GM23248 (cell line): ENCODE results near the gene KDM2A. TPM values are rescaled to one million over a fixed set of nuclear protein-coding genes. Genes with fewer than 3 reads are reported as not detected.

ENCODE experiments used
- DNase-seq: peaks from one replicate; pipeline ENCODE4 v3.0.0-alpha.2; 2015
- H2AFZ ChIP-seq: fragments of 200-600 bp; sonication (generic); 2 replicates; pipeline ENCODE4 v1.6.1; 2016; ENCODE audit warnings: antibody characterized with exemption
- H3F3A ChIP-seq: fragments of 200-600 bp; sonication (generic); 2 replicates; pipeline ENCODE4 v1.6.1; 2016; ENCODE audit warnings: mild to moderate bottlenecking, antibody characterized with exemption, mixed run types; ENCODE audit not compliant: insufficient read depth
- H3K27ac ChIP-seq: fragments of 200-600 bp; sonication (generic); 2 replicates; pipeline ENCODE4 v1.5.1; 2016; ENCODE audit warnings: mild to moderate bottlenecking
- H3K27me3 ChIP-seq: fragments of 200-600 bp; sonication (generic); replicated peaks from 2 replicates; pipeline ENCODE4 v1.6.1; 2016; ENCODE audit warnings: mild to moderate bottlenecking; ENCODE audit not compliant: insufficient read depth
- H3K36me3 ChIP-seq: fragments of 200-600 bp; sonication (generic); 2 replicates; pipeline ENCODE4 v1.6.1; 2016; ENCODE audit warnings: low read depth, mild to moderate bottlenecking
- H3K4me1 ChIP-seq: fragments of 200-600 bp; sonication (generic); 2 replicates; pipeline ENCODE4 v1.6.1; 2016; ENCODE audit warnings: mild to moderate bottlenecking; ENCODE audit not compliant: insufficient read depth
- H3K4me2 ChIP-seq: fragments of 200-600 bp; sonication (generic); one replicate; pipeline ENCODE4 v1.6.1; 2016; ENCODE audit warnings: mild to moderate bottlenecking; ENCODE audit not compliant: unreplicated experiment
- H3K4me3 ChIP-seq: fragments of 200-600 bp; sonication (generic); 2 replicates; pipeline ENCODE4 v1.5.1; 2016; ENCODE audit warnings: mild to moderate bottlenecking
- H3K79me2 ChIP-seq: fragments of 200-600 bp; sonication (generic); 2 replicates; pipeline ENCODE4 v1.6.1; 2016; ENCODE audit warnings: mild to moderate bottlenecking; ENCODE audit not compliant: insufficient read depth
- H3K9ac ChIP-seq: fragments of 200-600 bp; sonication (generic); 2 replicates; pipeline ENCODE4 v1.6.1; 2016; ENCODE audit warnings: mild to moderate bottlenecking
- H3K9me2 ChIP-seq: fragments of 200-600 bp; sonication (generic); 2 replicates; pipeline ENCODE4 v1.6.1; 2016; ENCODE audit warnings: mixed run types, mild to moderate bottlenecking, moderate library complexity; ENCODE audit not compliant: insufficient read depth
- H3K9me3 ChIP-seq: fragments of 200-600 bp; sonication (generic); one replicate; pipeline ENCODE4 v1.6.1; 2017; ENCODE audit warnings: low read depth
- H4K20me1 ChIP-seq: fragments of 200-600 bp; sonication (generic); 2 replicates; pipeline ENCODE4 v1.6.0; 2016; ENCODE audit not compliant: insufficient read depth
- EZH2 ChIP-seq: fragments of 200-600 bp; sonication (generic); IDR thresholded peaks from 2 replicates; pipeline ENCODE4 v1.6.1; 2018; ENCODE audit warnings: antibody characterized with exemption, mild to moderate bottlenecking; ENCODE audit not compliant: insufficient read depth, poor library complexity, severe bottlenecking
- EZH2phosphoT487 ChIP-seq: fragments of 200-600 bp; sonication (generic); IDR thresholded peaks from 2 replicates; pipeline ENCODE4 v1.6.1; 2018; ENCODE audit warnings: antibody characterized with exemption, moderate library complexity, mild to moderate bottlenecking, low read depth; ENCODE audit not compliant: insufficient read depth
- WGBS, 2 experiments: methylation state at CpG; one replicate each; pipeline ENCODE4 v1.1.6; 2015 to 2017; ENCODE audit warnings: low lambda C conversion rate in 2 of 2, low coverage in 1 of 2; ENCODE audit errors: missing lambda C conversion rate in 2 of 2; 5-methylcytosine and 5-hydroxymethylcytosine counted together
- in situ Hi-C: fragments of 300-500 bp; cut with MboI; formaldehyde crosslinking; loops from 2 replicates; pipeline ENCODE4 v1.15.0; 2020
- polyA plus RNA-seq: library from polyadenylated mRNA; unstranded; fragments of >200 nt; fragmentation: Nextera tagmentation; extraction: Ambion mirVana; gene quantifications from 2 replicates; pipeline ENCODE4 v1.2.1, GENCODE V29; 2016
- total RNA-seq: library from RNA; depleted of rRNA; stranded (reverse); fragments of >200 nt; shearing (Covaris generic); gene quantifications from 2 replicates; pipeline ENCODE4 v1.2.3, GENCODE V29; 2014

KDM2A gene
- total and polyA plus RNA-seq, 2 experiments from 2014 or later: 12.1 to 34.4 TPM

- H3K9me2 ChIP-seq: no peaks in the 10 kb centered on the region
- no peak for DNase-seq
- H4K20me1 ChIP-seq: no peaks in the 10 kb centered on the region
- H3K27me3 ChIP-seq: no peaks in the 10 kb centered on the region
- no peak overlapping the region for H2AFZ ChIP-seq
- peaks cover 62% of the 10 kb centered on the region for H3K36me3 ChIP-seq
- in situ Hi-C loops: no loop called here
- TF ChIP-seq EZH2phosphoT487 (no peak), EZH2 (no peak)
- H3F3A ChIP-seq: peaks cover 3% of the 10 kb centered on the region; the same call in 1 of the 2 replicates
- H3K4me1 ChIP-seq: no peaks in the 10 kb centered on the region
- H3K9me3 ChIP-seq: no peaks in the 10 kb centered on the region
- no peak overlapping the region for H3K9ac ChIP-seq
- no peak overlapping the region for H3K4me3 ChIP-seq
- H3K4me2 ChIP-seq: no peak overlapping the region
- H3K27ac ChIP-seq: no peak overlapping the region
- 81 to 82% methylated on average over 5 of the region's 5 CpGs for WGBS, 2 experiments
- H3K79me2 ChIP-seq: peaks cover 41% of the 10 kb centered on the region
Observed at GRCh38 chr11:67213178-67213621, 94.1 kb downstream of the KDM2A start.

- Histone ChIP-seq H3K4me3 (no peak overlapping the region), H3K36me3 (peaks cover 67% of the 10 kb centered on the region), H3K27me3 (no peaks in the 10 kb centered on the region), H3K4me1 (no peaks in the 10 kb centered on the region), H3K27ac (no peak overlapping the region), H3K9ac (no peak overlapping the region), H2AFZ (no peak overlapping the region), H3K9me2 (no peaks in the 10 kb centered on the region), H3K9me3 (no peaks in the 10 kb centered on the region), H3F3A (peaks cover 8% of the 10 kb centered on the region; the same call in 1 of the 2 replicates), H4K20me1 (no peaks in the 10 kb centered on the region), H3K4me2 (no peak overlapping the region), H3K79me2 (peaks cover 26% of the 10 kb centered on the region)
- TF ChIP-seq EZH2: no peak
- TF ChIP-seq EZH2phosphoT487: no peak
- in situ Hi-C loops: no loop called here
- WGBS, 2 experiments: 90% methylated on average over 8 of the region's 8 CpGs
- DNase-seq: no peak
Observed at GRCh38 chr11:67227726-67228125, 108.7 kb downstream of the KDM2A start.

- H3K27me3 ChIP-seq: no peaks in the 10 kb centered on the region
- H3K4me1 ChIP-seq: no peaks in the 10 kb centered on the region
- H3K9me3 ChIP-seq: no peaks in the 10 kb centered on the region
- H3K79me2 ChIP-seq: peaks cover 50% of the 10 kb centered on the region
- no peak for DNase-seq
- no peak overlapping the region for H3K4me3 ChIP-seq
- H2AFZ ChIP-seq: no peak overlapping the region
- in situ Hi-C loops: no loop called here
- H3K27ac ChIP-seq: no peak overlapping the region
- no peaks in the 10 kb centered on the region for H3K9me2 ChIP-seq
- no peak for TF ChIP-seq EZH2
- no peak for TF ChIP-seq EZH2phosphoT487
- H4K20me1 ChIP-seq: no peaks in the 10 kb centered on the region
- 86 to 89% methylated on average over 3 of the region's 3 CpGs for WGBS, 2 experiments
- H3K9ac ChIP-seq: no peak overlapping the region
- peaks cover 8% of the 10 kb centered on the region; the same call in 1 of the 2 replicates for H3F3A ChIP-seq
- H3K36me3 ChIP-seq: peaks cover 64% of the 10 kb centered on the region
- no peak overlapping the region for H3K4me2 ChIP-seq
Observed at GRCh38 chr11:67230406-67230805, 111.3 kb downstream of the KDM2A start.

- Histone ChIP-seq H3K9ac (no peak overlapping the region), H4K20me1 (no peaks in the 10 kb centered on the region), H3K27me3 (no peaks in the 10 kb centered on the region), H3K4me1 (no peaks in the 10 kb centered on the region), H3K4me3 (no peak overlapping the region), H3K27ac (no peak overlapping the region), H3K4me2 (no peak overlapping the region), H3K9me3 (no peaks in the 10 kb centered on the region), H3K9me2 (no peaks in the 10 kb centered on the region), H3K79me2 (peaks cover 55% of the 10 kb centered on the region), H3F3A (peaks cover 9% of the 10 kb centered on the region; the same call in 1 of the 2 replicates), H3K36me3 (peaks cover 62% of the 10 kb centered on the region), H2AFZ (no peak overlapping the region)
- no peak for DNase-seq
- 97 to 100% methylated on average over 1 of the region's 1 CpG for WGBS, 2 experiments
- TF ChIP-seq EZH2phosphoT487 (no peak), EZH2 (no peak)
- in situ Hi-C loops: no loop called here
Observed at GRCh38 chr11:67230886-67231285, 111.8 kb downstream of the KDM2A start.
